Measurements from ENCODE around the gene TAS1R3.

Gene TAS1R3

DNA sequence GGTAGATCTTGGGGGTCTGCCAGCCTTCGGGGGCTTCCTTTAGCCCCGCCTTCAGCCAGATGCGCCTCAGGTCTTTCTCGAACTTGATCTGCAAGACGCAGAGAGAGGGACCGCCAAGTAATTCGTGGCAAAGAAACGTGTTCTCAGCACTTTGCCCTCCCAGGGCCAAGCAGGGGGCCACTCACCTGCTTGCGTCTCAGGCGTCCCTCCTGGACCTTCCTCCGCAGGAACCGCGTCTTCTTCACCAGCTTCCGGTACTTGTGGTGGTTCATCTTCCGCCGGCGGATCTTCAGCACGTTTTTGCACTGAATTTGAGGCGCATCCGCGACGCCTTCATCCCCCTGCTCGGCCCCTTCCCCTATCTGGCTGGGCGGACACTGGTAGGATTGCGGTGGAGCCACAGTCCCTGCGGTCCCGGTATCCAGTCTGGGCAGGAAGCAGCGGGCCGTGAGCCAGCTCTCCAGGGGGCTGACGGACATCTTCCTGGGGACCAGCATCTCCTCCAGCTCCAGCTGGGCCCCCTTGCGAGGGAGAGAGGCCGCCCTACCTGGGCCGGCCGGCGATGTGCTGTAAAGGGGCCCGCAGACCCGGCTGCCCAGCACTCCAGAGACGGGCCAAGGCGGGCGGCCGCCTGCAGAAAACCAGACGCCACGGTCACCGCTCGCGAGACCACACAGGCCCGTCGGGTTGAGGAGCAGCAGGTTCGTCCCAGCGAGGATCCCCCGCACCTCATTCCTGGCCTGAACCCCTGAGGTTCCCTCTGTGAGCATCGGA, 42.9 kb downstream of the TAS1R3 start:
- Mint-ChIP-seq H3K27me3 (ENCODE audit: low read depth) (no peaks in the 10 kb centered on the region), H3K36me3 (ENCODE audit: low read depth) (peaks cover 16% of the 10 kb centered on the region), H3K9me3 (no peaks in the 10 kb centered on the region), H3K4me1 (ENCODE audit: low read depth) (peaks cover 27% of the 10 kb centered on the region), H3K4me3 (peak overlapping the region; percentile 83), H3K27ac (peak overlapping the region; percentile 70)
- no peak for DNase-seq (ENCODE audit: low spot score)

DNA sequence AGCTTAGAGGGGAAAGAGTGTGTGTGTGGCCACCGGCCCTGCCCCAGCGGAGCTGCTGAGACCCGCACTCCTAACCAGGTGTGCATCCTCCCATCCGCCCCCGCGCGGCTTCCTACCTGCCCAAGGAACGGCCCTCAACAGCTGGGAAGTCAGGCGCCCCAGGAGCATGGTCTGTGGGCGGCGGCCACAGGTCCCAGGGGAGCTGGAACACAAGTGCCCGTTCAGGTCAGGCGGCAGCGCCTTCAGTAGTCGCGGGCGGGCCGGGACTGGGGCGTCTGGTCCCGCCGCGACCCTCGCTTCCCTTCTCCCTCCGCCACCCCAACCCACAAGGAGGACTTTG, 43.5 kb downstream of the TAS1R3 start:
- Mint-ChIP-seq H3K27me3 (ENCODE audit: low read depth) (no peaks in the 10 kb centered on the region), H3K9me3 (no peaks in the 10 kb centered on the region), H3K27ac (peak overlapping the region; percentile 70), H3K4me1 (ENCODE audit: low read depth) (peaks cover 27% of the 10 kb centered on the region), H3K36me3 (ENCODE audit: low read depth) (peaks cover 16% of the 10 kb centered on the region), H3K4me3 (peak overlapping the region; percentile 83)
- DNase-seq (ENCODE audit: low spot score) = no peak

DNA sequence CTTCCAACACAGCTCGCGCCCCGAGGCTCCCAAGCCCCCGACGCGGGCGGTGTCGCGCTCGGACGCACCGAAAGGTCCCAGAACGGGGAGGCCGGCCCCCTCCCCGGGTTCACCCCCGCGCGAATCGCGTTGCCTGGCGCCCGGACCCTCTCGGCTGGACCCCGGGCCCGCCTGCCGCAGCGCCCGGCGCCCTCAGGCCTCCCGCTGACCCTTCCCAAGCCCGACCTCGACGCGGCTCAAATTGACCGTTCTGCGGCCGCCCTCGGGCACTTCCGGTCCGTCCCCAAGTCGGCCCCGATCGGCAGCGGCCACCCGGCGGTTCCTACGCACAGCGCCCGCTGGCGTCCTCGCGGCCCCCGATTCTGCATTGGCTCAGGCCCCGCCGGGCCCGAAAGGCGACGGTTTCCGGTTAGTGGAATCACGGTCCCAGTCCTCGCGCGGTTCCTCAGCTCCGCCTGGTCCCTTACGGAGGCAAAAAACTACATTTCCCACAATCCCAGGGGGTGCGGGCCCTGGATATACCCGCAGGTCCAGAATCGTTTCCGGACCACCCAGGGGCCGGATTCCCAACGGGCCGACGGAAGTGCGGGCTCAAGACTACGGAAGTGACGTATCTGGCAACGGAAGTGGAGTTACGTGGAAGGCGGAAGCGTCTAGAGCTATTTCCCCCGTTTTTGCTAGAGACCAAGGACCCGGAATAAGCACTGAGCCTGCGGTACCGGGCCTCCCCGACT, 44.0 kb downstream of the TAS1R3 start, which contains the start of gene AURKAIP1:
AURKAIP1 (minus strand) TSS at position 279 of the 734 bp plus-strand sequence. CDS start 451 bp downstream, outside the sequence.
- Mint-ChIP-seq H3K36me3 (ENCODE audit: low read depth) (peaks cover 16% of the 10 kb centered on the region), H3K4me1 (ENCODE audit: low read depth) (peaks cover 25% of the 10 kb centered on the region), H3K27ac (peak within 1 kb of the TSS; percentile 97), H3K4me3 (peak within 1 kb of the TSS; percentile 92), H3K9me3 (no peaks in the 10 kb centered on the region), H3K27me3 (ENCODE audit: low read depth) (no peaks in the 10 kb centered on the region)
- peak; percentile 98 for DNase-seq (ENCODE audit: low spot score)

DNA sequence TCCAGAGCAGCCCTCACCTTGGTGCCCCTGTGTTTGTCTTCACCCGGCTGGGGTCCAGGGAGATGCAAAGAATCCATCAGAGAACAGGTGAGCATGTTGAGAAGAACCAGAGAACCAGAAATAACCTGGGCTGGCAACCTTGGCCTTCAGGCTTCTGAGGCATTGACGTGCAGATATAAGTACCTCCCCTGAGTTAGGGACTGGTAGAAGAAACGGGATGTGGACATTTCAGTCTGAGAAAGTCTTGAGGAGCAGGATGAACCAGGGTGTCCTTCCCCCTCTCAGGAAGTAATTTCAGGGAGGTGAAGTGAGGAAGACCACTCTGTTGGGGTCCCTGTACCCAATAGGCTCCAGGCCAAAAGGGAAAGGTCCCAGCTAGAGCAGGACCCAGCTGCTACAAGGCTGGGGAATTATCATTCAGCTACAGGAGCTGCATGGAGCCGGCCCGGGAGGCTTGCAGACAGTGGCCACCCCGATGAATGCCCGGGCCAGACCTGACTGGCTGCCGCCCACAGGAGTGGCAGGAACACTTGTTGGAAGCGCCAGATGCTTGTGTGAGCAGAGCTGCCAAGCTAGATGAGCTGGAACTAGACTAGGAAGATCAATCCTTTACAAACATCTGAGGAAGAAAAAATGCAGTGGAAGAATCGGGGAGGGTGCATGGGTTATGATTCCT, 45.6 kb downstream of the TAS1R3 start:
- Mint-ChIP-seq H3K4me3 (peak overlapping the region; percentile 38), H3K27ac (peak overlapping the region; percentile 97), H3K36me3 (ENCODE audit: low read depth) (peaks cover 16% of the 10 kb centered on the region), H3K4me1 (ENCODE audit: low read depth) (peaks cover 14% of the 10 kb centered on the region), H3K9me3 (no peaks in the 10 kb centered on the region), H3K27me3 (ENCODE audit: low read depth) (no peaks in the 10 kb centered on the region)
- no peak for DNase-seq (ENCODE audit: low spot score)

DNA sequence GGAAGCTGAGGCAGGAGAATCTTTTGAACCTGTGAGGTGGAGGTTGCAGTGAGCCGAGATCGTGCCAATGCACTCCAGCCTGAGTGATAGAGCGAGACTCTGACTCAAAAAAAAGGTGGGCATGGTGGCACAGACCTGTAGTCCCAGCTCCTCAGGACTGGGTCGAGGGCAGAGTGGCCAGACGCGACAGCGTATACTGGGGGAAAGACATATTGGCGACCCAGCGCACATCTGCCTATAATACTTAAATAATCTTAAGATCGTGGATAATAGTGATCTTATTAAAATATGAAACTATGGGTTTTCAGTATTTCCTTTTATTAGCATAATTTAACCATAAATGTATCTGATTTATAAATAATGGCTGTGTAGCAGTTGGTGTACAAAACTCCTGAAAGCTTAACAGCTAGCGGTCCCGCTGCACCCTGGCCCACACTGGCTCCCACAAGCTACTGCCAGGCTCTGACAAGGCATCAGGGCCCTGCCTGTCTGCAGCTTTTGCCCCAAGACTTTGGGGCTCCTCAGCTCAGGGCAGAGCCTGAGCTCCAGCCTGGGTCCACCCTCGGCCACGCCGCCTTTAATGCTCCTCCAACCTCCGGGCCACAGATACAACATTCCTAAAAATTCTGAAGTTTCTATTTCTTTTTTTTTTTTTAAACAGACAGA, 46.6 kb downstream of the TAS1R3 start:
- Mint-ChIP-seq H3K4me1 (ENCODE audit: low read depth) (peaks cover 12% of the 10 kb centered on the region), H3K9me3 (no peaks in the 10 kb centered on the region), H3K27me3 (ENCODE audit: low read depth) (no peaks in the 10 kb centered on the region), H3K4me3 (no peak overlapping the region), H3K36me3 (ENCODE audit: low read depth) (peaks cover 14% of the 10 kb centered on the region), H3K27ac (no peak overlapping the region)
- DNase-seq (ENCODE audit: low spot score) = no peak

DNA sequence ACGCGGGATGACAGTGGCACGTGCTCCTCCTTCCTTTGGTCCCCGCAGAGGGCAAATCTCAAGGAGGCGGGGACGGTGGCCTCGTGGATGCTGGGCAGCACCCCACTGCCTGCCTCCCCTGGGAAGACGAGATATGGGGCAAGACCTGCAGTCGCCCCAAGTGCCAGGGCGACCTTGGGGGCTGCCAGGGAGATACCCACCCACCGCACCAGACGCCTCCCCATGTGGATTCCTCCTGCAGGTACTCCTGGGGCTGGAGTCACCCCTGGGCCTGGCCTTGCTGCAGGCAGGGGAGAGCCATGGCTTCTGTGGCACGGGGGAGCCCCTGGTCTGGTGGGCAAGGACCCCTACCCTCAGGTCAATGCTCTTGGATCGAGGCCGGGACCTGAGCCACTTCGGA, 49.8 kb downstream of the TAS1R3 start:
- H3K27me3 Mint-ChIP-seq (ENCODE audit: low read depth) = no peaks in the 10 kb centered on the region
- no peaks in the 10 kb centered on the region for H3K9me3 Mint-ChIP-seq
- no peak overlapping the region for H3K27ac Mint-ChIP-seq
- DNase-seq (ENCODE audit: low spot score) = no peak
- H3K4me1 Mint-ChIP-seq (ENCODE audit: low read depth) = peaks cover 5% of the 10 kb centered on the region
- H3K4me3 Mint-ChIP-seq = no peak overlapping the region
- peaks cover 3% of the 10 kb centered on the region for H3K36me3 Mint-ChIP-seq (ENCODE audit: low read depth)

DNA sequence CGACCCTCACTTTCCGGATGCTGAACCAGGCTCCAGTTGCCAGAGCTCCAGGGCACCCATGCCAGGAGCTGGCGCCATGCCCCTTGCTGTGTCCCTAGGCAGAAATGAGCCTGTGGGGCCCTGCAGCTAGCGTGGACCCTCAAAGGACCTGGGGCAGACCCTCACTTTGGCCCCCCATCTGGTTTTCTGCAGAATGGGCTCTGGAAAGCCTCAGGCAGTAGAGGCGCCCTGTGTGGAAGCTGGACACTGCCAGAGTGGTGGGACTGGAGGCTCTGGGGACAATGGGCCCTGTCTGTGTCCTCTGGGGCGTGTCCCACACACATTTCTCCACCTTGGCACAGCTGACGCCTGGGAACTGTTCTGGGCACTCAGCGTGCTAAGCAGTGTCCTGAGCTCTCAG, 50.2 kb downstream of the TAS1R3 start:
- Mint-ChIP-seq H3K4me3 (no peak overlapping the region), H3K4me1 (ENCODE audit: low read depth) (peaks cover 2% of the 10 kb centered on the region), H3K9me3 (no peaks in the 10 kb centered on the region), H3K36me3 (ENCODE audit: low read depth) (peaks cover 7% of the 10 kb centered on the region), H3K27me3 (ENCODE audit: low read depth) (no peaks in the 10 kb centered on the region), H3K27ac (no peak overlapping the region)
- DNase-seq (ENCODE audit: low spot score) = no peak

Data from T-helper 2 cell treated with Interferon-gamma antibody and Interleukin-4, amounts not matched to agents 5 μg/mL and 100 μg/mL, for 36 hours (primary cell).